Inferior parietal cortex (tissue), 1 donor: ENCODE results near the gene LEAP2.
"Not testable (repeated sequence)": the region's sequence is repeated elsewhere in the genome, so short reads cannot be mapped to it uniquely, and the experiment has no call there.

Source experiments
- DNase-seq: peaks from one replicate; pipeline ENCODE4 v3.0.0-alpha.2; 2016; ENCODE audit errors: extremely low spot score

LEAP2 gene

DNA sequence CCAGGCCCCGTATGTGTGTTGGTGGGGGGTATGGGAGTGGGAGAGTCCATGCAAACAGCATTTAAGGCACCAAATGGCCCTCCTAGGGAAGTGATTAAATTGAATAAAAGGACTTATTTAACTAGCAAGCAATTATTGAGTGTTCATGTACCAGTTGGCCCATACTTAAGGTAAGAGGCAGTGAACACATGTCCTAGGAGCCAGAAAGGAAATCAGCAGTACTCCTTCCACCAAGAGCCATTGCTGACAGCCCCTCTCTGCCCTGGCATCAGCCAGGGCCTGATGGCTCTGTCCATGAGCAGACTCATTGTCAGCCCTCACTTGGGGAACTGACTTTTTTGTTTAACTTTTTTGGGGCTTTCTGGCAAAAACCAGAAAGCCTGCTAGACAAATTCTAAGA lies 32.6 kb upstream of the LEAP2 start:
- no peak for DNase-seq

DNA sequence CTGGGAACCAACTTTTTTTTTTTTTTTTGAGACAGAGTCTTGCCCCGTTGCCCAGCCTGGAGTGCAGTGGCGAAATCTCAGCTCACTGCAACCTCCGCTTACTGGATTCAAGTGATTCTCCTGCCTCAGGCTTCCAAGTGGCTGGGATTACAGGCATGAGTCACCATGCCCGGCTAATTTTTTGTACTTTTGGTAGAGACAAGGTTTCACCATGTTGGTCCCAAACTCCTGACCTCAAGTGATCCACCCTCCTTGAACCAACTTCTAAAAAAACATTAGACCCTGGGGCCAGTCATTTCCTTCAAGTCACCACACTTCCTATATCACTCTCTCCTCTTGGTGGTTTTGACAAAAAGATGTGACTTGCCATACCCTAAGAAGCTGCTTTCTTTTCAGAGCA lies 32.2 kb upstream of the LEAP2 start:
- DNase-seq: no peak

DNA sequence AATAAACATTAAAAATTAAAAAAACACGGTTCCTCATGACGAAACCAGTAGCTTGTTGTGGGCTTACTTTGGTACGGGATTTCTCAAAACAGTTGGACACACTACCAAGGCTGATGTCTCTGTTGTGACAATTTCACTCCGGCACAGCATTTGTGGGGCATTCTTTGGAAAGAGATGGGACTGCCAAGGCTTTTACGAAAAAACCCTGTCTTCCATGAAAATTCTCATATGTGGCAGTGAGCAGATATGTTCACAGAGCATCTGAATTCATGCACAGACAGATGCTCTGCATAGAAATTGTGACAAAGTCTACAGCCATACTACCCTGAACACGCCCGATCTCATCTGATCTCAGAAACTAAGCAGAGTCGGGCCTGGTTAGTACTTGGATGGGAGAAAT lies 25.2 kb upstream of the LEAP2 start:
- DNase-seq: no peak

DNA sequence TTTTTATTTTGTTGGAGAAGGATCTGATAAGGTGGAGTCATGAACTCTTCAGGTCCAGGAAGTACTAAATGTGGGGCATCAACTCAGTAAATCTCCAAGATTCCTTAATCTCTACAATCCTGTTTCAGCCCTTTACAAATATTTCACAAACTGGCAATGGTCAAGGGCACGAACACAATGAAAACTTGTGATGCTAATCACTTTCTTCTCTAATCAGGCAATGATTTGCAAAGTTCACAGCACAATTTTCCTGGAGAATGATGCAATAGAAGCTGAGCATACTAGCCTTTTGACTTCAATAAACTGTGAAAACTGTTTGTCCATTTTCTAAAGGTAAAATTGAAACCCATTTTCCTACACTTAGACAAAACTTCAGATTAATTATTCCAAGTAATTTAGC lies 24.1 kb upstream of the LEAP2 start:
- no peak for DNase-seq

DNA sequence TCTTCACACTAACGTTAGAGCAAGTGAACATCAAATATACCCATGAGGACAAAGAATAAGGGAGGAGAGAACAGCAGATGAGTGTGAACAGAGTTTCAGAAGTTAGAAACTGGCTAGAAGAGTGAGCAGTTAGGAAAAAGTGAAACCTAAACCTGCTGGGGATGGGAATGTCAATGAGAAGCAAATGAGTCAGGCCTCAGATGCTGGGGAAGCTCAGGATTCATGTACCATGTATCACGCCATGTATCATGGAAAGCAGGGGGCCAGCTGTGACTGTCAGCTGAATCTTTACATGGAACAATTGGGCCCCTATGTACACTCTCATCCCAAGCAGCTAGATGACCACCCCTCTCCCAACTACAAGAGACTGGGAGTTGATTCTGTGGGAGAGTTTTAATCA lies 23.4 kb upstream of the LEAP2 start:
- DNase-seq: no peak

DNA sequence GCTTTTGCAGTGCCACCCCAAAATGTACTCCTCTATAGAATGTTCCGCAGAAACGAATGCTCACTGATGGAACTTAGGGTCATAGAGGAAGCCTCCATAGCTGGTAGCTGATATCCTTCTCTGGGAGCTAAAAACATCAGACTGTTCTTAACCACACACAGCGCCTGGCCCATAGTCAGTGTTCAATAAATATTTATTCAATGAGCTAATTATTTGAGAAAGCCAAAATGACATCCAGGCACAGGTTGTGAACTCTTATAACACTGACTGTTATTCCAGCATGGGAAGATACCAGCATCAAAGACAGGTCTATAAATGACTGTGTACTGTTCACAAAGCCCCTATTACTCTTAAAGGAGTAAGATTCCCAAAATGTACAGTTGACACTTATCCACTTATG lies 20.1 kb upstream of the LEAP2 start:
- no peak for DNase-seq

DNA sequence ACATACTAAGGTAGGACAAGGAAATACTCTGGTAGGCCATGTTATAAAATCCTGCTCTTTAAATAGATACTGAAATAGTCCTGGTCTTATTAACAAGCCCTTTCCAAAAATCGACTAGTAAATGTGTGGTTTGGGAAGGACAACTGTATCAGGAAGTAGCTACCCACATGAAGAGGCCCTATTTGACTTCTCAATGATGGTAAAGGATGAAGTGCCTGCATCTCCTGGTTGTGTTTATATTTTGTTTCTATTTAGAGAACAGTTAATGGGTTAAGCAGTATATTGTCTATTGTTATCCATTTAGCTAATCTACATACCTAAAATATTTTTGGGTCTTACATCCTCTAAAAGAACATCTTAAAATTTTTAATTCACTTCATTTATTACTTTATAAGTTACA lies 19.7 kb upstream of the LEAP2 start:
- no peak for DNase-seq

DNA sequence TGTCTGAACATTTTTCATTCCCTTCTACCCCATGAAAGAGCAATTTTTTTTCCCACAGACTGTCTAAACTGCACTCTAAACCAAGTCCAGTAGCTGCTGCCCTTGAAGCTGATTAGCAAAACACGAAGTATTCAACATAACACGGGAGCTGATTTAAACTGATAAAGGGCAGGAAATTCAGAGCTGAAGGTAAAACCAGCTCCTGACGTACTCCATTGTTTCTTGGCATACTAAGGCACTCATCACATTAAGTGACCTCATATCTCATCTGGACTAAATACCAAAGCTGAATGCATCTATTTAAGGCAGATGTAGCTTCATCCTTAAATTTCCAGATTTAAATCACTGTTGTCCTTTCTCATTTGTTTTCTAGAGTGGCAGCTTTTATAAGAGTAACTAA lies 19.2 kb upstream of the LEAP2 start:
- DNase-seq: no peak

DNA sequence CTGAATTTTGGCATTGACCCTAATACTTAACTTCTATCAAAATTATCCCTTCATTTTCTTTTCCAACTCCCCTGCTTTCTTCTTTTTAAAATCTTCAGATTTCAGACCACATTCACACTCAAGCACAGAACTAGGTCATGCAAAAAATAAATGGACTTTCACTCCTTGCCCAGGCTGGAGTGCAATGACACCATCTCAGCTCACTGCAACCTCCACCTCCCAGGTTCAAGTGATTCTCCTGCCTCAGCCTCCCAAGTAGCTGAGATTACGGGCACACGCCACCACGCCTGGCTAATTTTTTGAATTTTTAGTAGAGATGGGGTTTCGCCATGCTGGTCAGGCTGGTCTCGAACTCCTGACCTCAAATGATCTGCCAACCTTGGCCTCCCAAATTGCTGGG lies 18.5 kb upstream of the LEAP2 start:
- DNase-seq: not testable (repeated sequence)

DNA sequence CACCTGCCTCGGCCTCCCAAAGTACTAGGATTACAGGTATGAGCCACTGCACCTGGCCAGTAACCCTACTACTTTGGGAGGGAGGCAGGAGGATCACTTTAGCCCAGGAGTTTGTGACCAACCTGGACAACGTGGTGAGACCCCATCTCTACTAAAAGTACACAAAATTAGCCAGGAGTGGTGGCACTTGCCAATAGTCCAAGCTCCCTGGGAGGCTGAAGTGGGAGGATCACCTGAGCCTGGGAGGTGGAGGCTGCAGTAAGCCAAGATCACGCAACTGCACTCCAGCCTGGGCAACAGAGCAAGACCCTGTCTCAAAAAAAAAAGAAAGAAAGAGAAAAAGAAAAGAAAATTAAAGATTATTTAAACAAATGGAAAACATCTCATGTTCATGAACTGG lies 17.5 kb upstream of the LEAP2 start:
- DNase-seq: no peak

DNA sequence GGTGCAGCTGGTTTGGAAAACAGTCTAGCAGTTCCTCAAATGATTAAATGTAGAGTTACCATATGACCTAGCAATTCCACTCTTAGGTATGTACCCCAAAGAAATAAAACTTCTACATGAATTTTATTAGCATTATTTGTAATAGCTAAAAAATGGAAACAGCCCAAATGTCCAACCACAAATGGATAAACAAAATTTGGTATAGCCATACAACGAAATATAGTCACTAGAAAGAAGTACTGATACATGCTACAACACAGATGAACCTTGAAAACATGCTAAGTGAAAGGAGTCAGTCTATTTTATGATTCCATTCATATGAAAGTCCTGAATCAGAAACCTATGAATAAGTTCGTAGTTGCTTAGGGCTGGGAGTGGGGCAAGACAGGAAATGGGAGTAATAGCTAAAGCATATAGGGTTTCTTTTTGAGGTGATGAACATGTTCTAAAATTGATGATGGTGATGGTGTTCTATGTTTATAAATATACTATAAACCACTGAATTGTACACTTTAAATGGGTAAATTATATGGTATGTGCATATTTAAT lies 13.5 kb upstream of the LEAP2 start:
- DNase-seq: no peak

DNA sequence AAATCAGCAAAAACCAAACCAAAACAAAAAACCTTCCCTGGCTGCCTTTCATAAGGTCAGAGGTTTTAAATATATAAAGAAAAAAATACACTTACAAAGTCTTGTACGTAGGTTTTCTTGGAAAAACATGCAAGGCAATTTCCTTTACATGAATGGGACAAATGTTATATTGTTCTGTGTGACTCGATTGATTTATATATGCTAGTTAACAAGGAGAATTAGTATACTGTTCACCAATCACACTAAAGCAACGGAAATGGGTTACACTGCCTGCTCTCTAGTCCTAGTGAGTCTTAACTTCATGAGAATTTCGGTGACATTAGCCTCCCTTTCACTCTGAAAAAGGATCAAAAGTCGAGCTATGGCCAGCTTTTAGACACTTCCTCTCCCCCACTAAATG lies 12.7 kb upstream of the LEAP2 start:
- DNase-seq: no peak

DNA sequence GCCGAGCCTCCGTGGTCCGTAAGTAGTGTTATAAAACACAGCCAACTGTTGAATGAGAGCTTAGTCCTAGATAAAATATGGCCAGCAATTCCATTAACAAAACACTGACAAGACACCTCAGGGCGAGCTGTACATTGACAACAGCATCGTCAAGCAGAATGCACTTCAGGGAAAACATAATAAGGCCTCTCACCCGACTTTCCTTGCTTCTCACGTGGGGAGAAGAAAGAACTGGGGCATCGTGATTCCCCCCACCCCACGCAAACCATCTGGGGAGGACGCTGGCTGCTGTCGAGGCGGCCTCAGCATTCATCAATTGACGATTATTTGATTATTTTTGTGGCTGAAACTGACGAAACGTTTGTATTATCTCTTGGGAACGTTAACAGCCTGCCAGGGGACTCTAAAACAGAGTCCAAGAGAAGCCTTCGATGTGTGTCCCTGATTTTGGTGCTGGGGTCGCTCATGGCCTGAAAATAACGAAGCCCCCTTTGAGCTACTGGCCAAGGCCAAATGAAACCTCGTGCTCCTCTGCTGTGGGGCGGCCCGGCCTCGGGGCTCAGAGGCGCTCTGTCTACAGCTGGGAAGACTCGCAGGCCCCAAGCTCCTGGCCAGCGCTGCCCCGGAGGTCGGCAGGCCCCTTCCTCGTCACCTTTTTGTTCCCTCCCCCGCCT lies 7.7 kb upstream of the LEAP2 start:
- DNase-seq: peak; percentile 28

DNA sequence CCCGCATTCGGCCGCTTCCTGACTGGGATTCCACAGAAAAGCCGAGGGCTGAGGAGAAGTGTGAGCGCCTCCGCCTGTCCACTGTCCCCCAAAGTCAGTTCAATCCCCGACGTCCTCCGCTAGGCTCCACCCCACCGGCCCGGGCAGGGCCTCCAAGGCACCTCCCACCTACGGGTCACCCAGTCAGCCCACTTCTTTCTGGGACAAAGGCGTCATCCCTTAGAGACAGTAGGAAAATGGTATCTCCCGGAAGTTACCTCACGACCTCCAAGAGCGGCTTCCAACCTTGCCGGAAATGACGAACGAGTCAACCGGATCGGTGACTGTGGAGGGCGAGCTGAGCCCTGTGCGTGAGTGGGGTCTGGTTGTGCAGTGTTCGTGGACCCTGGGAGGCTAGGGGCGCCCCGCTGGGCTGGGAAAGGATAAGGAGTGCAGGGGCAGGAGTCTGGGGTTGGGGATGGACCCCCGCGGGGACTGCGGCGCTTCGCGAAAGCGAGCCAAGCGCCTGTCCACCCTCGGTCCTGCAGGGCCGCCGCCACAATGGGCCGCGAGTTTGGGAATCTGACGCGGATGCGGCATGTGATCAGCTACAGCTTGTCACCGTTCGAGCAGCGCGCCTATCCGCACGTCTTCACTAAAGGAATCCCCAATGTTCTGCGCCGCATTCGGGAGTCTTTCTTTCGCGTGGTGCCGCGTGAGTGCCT lies 7.0 kb upstream of the LEAP2 start, which contains the start of the genes GDF9 and UQCRQ:
Gene GDF9 (minus strand): TSS at position 128 of the 704 bp plus-strand sequence. CDS start 1,936 bp downstream, outside the sequence.
Gene UQCRQ (plus strand): TSS at position 301 of the 704 bp plus-strand sequence. CDS start 240 bp downstream, at position 541.
- peak; percentile 100 for DNase-seq

DNA sequence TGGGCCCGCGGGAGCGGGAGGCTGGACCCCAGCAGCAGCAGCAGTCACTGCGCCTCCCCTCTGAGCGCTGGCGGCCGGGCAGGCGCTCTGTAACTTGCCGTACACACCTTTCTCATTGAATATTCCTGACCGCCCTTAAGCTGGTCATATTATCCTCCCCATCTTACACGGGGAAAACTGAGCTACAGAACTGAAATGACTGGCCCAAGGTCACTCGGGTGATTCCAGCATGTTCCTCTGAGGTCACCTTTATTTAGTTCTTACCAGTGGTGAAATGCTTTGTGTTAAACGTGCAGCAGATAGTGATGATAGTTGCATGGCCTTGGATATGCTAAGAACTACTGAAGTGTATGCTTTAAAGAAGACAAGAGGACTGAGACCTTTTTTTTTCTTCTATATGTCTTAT lies 6.4 kb upstream of the LEAP2 start:
- no peak for DNase-seq

DNA sequence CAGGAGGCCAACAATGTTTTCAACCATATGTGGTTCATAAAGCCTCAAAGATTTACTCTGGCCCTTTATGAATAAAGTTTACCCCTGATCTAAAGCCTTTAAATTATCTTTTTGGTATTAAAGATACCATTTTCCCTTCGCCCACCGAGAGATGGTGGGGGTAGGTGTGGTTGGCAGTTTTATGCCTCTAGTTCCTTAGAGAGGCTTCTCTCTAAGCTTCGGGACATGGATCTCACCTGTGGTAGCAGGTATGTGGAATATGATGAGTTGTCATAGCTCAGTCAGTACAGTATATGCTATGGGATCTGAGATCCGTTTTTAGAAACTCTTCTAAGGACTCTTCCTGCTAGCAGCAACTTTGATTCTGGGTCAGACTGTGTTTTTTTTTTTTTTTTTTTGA lies 4.7 kb upstream of the LEAP2 start:
- no peak for DNase-seq

DNA sequence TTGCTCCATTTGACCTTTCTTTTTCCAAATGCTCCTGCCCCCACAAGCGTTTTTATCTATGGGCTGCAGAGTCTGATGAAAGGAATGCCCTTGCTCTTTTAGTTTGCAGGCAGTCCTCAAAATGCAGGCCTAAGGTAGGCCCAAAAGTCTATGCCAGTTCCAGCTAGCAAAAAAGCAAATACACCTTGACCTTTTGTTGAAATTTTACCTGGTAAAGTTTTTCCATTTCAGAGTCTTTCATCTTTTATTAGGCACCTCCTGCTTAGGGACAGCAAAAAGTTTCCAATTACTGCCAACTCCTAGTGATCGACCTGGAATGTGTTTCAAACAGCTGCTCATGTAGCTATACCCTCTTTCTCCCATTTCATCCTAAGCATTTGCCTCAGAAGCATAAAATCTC lies 2.7 kb upstream of the LEAP2 start:
- DNase-seq: no peak

DNA sequence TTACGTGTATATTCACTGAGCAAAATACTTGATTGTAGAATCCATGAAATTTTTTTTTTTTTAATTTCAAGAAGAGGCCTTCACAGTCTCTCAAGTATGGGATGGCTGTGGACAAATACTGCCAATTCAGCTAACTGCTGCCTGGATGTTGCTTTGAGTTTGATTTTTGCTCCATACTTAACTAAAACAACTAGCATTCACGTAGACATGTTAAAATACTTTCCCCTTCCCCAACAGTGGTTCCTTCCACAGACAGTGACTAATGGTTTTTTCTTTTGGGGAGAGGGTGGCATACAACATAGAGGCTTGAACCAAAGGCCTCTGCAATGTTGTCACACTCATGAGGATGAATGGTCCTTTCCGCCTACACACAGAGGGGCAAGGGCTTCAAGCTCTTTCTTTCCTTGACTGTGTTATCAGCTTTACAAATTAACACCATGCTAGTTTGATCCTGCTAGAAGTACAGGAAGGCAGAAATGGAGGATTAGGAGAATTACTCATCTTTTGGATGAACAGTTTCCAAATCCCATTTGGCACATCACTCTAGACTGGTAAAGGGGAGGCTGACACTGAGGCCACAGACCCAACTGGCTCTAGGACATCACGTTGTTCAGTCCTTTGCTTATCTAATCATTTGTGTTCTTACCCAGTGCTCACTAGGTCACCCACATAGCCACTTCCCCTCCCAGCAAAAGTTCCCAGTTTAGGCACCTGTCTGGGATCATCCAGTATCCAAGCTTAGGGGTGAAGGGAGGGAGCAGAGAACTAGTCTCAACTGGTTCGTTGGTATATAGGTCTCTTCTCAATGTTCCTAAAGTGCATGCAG lies 1.8 kb upstream of the LEAP2 start:
- no peak for DNase-seq

DNA sequence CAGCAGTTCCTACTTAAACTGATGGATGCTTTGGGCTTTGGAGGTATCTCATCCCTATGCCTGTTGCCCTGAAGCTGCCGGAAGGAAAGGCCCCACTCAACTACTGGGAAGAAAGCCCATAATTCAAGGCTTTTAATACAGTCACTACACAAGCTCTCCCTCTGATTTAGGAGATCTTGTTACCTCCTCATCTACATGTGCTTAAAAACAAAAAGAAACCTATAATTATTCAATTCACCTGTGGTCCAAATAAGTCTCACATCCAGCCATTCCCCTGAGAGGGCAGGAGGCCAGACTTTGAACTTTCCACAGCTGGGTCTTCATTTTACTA lies 715 bp upstream of the LEAP2 start:
- no peak for DNase-seq

DNA sequence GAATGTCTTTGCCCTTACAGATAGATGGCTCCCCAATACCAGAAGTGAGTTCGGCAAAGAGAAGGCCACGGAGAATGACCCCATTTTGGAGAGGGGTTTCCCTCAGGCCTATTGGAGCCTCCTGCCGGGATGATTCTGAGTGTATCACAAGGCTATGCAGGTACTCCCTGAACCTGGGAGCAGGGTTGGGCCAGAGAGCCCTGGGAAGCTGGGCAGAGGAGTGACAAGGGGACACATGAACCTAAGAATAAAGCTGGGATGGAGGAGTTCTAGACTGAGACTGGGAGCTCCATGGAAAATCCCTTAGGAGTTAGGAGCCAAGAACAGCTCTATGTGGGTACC lies 433 bp downstream of the LEAP2 start:
- no peak for DNase-seq

DNA sequence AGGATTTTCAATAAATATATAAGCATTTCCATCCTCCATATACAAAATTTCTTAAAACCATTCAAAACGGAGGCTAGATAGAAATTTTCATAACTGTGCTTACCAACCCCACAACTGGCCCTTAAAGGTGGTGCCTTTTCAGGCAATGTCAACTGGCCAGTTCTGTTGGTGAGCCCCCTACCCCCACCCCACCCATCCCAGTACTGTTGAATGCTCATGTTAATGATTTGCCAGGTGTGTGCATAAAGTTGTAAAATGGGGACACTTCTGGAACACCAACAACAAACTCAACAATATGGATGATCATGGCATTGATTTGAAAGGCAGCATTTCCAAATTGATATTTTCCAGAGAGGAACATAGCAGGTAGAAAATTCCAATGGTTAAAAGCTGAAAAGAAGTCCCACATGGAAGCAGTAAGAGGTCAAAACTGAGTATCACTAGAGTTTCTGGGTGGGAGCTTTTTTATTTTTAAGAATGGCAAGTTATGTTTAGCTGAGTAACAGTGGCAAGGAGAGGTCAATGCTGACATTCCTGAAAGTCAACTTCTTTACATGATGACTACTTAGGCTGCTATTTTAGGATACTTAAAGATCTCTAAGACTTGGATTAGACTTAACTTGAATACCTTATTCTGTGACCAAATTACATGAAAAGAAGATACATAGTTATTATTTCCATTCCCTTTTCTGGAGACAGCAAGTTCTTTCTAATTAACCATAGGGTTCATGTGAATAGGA lies 2.7 kb downstream of the LEAP2 start:
- DNase-seq: no peak

DNA sequence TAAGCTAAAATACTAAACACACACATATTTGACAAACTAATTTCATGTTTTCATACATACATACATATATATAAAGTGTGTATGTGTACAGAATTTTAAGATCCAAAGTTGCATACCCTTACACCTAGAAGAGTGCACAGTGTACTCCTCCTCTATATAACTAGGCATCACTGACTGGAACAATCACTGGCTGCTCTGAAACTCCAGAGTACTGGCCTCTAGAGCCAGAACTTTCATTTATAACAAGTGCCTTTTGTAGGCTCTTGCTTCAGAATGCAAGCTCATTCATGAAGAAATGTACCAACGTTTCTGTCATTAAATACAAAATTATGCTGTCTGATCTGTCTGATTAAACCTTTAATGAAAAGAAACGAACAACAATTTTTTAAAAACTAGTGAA lies 4.0 kb downstream of the LEAP2 start:
- no peak for DNase-seq
